ENCODE results near the gene CPD. TPM values are rescaled to one million over a fixed set of nuclear protein-coding genes. Genes with fewer than 3 reads are reported as not detected.

The CPD gene
- total and polyA plus RNA-seq, 2 of the 13 experiments (the other 11 are each of a cell fraction or from before 2014, with no cell fraction given): 46.1 to 72.3 TPM

GRCh38 chr17:30393911-30394867, 15.5 kb downstream of the CPD start (continued):
- TF ChIP-seq MXD4 (CRISPR knock-in tag; IDR thresholded peaks at IDR 0.05): no peak
- TF ChIP-seq ZNF33B (CRISPR knock-in tag; IDR thresholded peaks at IDR 0.05): no peak
- TF ChIP-seq ZSCAN30 (CRISPR knock-in tag; IDR thresholded peaks at IDR 0.05): no peak

- WGBS (ENCODE audit: low lambda C conversion rate): 0% methylated on average over 2 of the region's 2 CpGs
- Histone ChIP-seq H2AFZ (ENCODE audit: low read length) (no peak overlapping the region), H4K20me1 (ENCODE audit: insufficient read depth, low read length) (0 out of 2 replicates have a peak, but pooled peaks cover 5% of the 10 kb centered on the region), H3K79me2 (ENCODE audit: insufficient read depth, low read length) (peaks cover 44% of the 10 kb centered on the region), H3K27ac (ENCODE audit: extremely low read length, insufficient read depth, low read length) (peak overlapping the region; percentile 29), H3K9me3 (ENCODE audit: low read length) (no peaks in the 10 kb centered on the region), H3K4me1 (ENCODE audit: insufficient read depth, low read length) (peaks cover 45% of the 10 kb centered on the region), H3K4me2 (ENCODE audit: low read depth, low read length) (peak overlapping the region; percentile 26), H3K9ac (ENCODE audit: insufficient read depth, low read depth, low read length) (no peak overlapping the region), H3K36me3 (replicated peaks in 1 of 2; ENCODE audit: control insufficient read depth in 1 of 2, insufficient read depth in 2 of 2, low read length in 2 of 2) (peaks cover 3 to 19% of the 10 kb centered on the region in 2 experiments; a peak in 4 of 5 replicates), H3K27me3 (ENCODE audit: control insufficient read depth in 1 of 2, insufficient read depth in 2 of 2, low read length in 2 of 2) (no peaks in the 10 kb centered on the region), H3K4me3 (replicated peaks in 1 of 3; ENCODE audit: insufficient read depth in 1 of 3, low read depth in 2 of 3, low read length in 3 of 3) (peak overlapping the region in 2 of 3 experiments; percentile 9 to 19; a peak in 4 of 6 replicates)
- CTCF ChIA-PET (ENCODE audit: low intra/inter-chr PET ratio, low total read pairs): no interaction called here
- intact Hi-C loops (cut with micrococcal nuclease; ENCODE audit: unreplicated experiment): no loop called here
- DNase-seq (ENCODE audit: low spot score) (peak; percentile 62), FAIRE-seq (no peak), ATAC-seq (peak; percentile 69)
- POLR2A ChIA-PET: interaction anchor here (2.2 kb wide), 1 partner anchor 51 kb away, joined by 14 read pairs; no protein-coding TSS in a partner anchor
- in situ Hi-C loops (cut with HindIII; ENCODE audit: extremely low pct_ligation_motif_present, low pct_unique_long_range_greater_than_20kb): no loop called here
- BruUV-seq (replicated peaks): no TSS peak
- TF ChIP-seq MED1 (CRISPR knock-in tag; IDR thresholded peaks at IDR 0.05): no peak
- TF ChIP-seq CREM (IDR thresholded peaks at IDR 0.05): peak; percentile 34; the same call in 1 of the 2 replicates
- no peak for TF ChIP-seq CREM (CRISPR knock-in tag; IDR thresholded peaks at IDR 0.05)
- peak; percentile 59; the same call in 1 of the 2 replicates for TF ChIP-seq FOXP4 (CRISPR knock-in tag; IDR thresholded peaks at IDR 0.05)
- TF ChIP-seq SOX6 (IDR thresholded peaks at IDR 0.05): no peak
- peak; percentile 32; the same call in 1 of the 2 replicates for TF ChIP-seq SOX6 (CRISPR knock-in tag; IDR thresholded peaks at IDR 0.05)
- TF ChIP-seq EP300 (IDR thresholded peaks at IDR 0.05; ENCODE audit: low read depth in 2 of 2, low read length in 2 of 2): peak in 1 of 2 experiments; percentile 33; a peak in 1 of 4 replicates
- TF ChIP-seq EP300 (CRISPR knock-in tag; IDR thresholded peaks at IDR 0.05; ENCODE audit: borderline replicate concordance): no peak
- peak; percentile 80 for TF ChIP-seq PPARG (CRISPR knock-in tag; conservative IDR thresholded peaks at IDR 0.05)
- TF ChIP-seq ZNF138 (CRISPR knock-in tag; IDR thresholded peaks at IDR 0.05; ENCODE audit: low read depth): no peak
- TF ChIP-seq USF2 (IDR thresholded peaks at IDR 0.05; ENCODE audit: low read depth, low read length): no peak
- TF ChIP-seq USF2 (CRISPR knock-in tag; IDR thresholded peaks at IDR 0.05; ENCODE audit: borderline replicate concordance): no peak
These were observed 16.8 kb downstream of the CPD start for GRCh38 chr17:30395398-30396022.
